Activated T-cell treated with anti-CD3 and anti-CD28 coated beads, Interleukin-2, amount 50 U/mL, for 48 hours (primary cell): ENCODE data around the gene CROCC2.

Source experiments
- DNase-seq, 2 experiments: peaks; one replicate each; pipeline ENCODE4 v3.0.0-alpha.2; 2020

The CROCC2 gene

DNA sequence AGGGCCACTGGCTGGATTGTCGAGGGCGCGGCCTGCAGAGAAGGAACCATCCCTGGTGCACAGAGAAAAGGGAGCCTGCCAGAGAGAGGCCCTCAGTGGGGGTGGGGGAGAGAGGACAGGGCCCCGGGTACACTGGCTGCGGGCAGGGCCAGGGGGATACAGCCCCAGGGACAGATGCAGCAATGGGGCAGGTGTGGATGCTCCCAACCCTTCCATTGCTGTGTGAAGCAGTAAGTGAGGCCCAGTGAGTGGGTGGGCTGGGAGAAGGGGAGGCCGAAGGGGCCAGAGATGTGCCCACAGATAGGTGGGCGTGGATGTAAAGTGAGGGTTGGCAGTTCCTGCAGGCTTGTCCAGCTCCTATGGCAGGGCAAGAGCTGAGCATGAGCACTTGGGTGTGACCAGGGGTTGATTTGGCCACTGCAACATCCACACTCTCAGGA lies 30.1 kb upstream of the CROCC2 start:
- DNase-seq = no peak

DNA sequence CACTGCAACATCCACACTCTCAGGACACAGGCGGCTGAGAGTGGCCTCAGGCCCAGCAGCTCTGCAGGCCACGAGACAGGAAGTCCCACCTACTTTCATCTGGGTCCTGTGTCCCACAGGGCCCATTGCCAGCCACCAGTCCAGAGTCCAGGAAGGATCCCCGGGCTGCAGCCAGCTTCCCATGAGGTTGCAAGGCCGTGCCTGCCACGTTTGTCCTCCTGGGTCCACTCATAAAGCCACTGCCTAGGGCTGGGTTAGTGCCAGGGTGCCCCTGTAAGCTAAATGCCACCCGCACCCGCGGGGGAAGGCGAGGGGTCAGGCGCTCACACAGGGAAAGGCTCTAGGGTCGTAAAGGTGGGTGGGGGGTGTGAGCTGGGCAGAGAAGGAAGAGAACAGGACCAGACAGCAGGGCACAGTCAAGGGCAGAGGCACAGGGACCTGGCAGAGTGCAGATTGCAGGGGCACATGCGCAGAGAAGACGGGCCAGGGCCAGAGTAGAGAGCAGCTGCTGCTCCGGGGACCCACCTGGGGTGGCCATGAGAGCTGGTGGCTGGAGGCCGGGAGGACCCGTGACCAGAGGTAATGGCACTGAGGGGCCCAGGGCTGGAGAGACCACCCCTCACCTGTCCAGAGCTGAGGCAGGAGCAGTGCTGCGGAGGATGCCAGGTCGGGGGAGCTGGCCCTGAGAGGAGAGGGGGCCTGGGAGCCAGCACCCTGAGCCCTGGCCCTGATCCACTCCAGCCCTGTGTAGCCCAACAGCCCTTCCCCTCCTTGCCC lies 29.5 kb upstream of the CROCC2 start:
- no peak for DNase-seq

DNA sequence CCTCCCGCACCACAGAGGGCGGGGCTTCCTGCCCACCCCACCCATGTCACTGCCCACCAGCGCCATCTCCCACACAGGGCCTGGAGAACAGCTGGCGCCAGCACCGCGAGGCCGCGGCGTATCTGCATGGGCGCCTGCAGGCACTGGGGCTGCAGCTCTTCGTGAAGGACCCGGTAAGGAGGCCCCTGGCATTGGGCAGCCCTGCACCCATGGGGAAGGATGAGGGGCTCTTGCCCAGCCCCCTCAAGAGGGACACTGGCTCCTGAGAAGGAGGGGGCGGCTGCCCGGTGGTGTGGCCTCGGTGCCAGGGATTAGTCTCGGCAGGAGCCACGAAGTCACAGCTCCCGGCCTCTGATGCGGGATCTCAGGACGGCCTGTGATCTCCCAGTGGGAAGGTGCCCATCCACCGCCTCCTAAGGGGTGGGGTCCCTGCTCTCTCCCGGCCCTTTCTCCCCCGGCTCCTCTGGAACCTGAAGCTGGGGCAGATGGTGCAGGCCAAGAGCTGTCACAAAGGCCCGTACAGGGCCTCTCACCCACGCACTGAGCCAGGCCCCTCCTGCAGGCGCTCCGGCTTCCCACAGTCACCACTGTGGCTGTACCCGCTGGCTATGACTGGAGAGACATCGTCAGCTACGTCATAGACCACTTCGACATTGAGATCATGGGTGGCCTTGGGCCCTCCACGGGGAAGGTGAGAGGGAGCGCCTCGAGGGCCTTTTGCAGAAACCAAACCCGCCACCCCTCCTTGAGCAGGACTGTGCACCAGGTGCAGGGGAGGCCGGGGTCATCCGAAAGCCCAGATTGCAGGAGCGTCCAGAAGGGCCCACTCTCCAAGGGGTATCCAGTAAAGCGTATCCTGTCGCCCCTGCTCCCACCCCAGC lies 28.4 kb upstream of the CROCC2 start:
- no peak for DNase-seq

DNA sequence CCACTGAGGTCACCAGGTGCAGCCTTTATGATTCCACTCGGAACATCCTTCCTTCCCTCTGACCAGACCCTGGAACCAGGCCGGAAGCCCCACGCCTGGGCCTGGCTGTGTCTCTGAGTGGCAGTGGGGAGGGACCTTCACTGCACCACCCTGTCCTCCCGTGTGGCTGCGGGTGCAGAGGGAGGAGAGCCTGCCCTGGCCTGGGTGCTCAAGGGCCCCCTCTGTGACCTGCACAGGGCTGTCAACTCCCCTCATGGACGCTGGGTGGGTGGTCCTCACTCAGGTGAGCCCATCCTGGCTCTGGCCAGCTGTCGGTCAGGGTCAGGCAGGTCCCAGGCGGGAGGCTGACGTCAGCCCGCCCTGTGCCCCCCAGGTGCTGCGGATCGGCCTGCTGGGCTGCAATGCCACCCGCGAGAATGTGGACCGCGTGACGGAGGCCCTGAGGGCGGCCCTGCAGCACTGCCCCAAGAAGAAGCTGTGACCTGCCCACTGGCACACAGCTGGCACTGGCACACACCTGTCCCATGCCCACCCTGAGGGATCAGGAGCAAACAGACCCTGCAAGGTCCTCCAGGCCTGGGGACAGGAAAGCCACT lies 27.7 kb upstream of the CROCC2 start:
- DNase-seq = no peak

DNA sequence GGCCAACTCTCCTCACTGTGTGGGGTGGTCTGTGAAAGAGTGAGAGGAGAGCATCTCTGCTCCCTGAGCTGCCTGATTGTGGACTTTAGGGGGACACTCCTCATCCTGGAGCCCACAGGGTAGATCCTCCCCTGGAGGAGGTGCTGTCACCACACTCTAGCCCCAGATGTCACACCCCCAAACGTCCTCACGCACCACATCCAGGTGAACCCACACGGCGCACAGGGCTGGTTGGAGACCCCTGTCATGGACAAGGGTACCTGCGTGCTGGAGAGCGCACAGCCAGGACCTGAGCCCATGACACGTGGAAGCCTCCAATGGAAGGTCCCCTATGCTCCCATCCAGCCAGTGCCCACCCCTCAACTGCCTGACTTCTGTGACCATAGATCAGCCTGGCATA lies 27.0 kb upstream of the CROCC2 start:
- DNase-seq = no peak

DNA sequence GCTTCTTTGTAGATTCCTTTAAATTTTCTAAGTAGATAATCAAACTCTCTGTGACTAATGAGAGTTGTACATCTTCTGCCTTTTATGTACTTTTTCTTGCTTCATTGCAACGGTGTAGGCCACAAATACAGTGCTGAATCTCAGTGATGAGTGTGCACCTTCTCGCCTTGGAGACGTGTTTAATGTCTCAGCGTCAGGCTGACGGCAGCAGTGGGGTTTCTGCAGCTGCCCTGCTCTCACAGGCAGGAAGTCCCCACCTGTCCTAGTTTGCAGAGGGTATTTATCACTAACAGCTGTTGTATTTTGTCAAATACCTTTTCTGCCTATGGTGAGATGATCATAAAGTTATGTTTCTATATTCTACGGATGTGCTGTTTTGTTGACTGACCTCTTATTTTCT lies 24.2 kb upstream of the CROCC2 start:
- DNase-seq = no peak

DNA sequence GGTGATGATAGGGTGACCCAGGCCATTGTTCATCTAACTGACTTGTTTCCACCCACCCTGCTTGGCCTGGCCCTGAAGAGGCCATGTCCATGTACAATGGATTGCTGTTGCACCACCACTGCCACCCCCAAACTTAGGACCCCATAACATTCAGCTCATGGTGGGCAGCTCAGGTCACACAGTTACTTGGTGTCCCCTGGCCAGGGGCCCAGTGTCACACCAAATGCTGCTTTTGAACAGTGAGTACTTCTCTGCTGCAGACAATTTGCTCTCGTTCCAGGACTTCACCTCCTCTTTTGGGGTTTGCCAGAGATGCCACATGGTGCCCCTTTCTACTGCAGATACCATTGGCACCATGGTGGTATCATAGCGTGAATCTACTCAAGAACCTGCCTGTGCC lies 21.9 kb upstream of the CROCC2 start:
- DNase-seq = no peak

DNA sequence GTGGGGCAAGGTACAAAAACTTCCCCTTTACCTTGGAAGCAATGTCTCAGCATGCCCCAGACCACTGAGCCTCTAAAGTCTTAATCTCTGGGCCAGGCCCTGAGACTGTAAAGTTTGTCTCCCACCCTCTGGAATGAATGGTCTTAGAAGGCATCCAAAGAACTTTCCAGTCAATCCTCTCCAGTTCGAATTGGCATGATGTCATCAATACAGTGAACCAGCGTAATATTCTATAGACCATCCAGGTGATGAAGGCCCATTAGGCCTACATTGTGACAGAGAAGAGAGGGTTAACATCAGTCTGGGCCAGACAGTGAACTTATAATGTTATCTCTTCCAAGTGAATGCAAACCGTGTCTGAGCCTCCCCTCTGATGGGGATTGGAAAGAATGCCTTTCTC lies 21.4 kb upstream of the CROCC2 start:
- no peak for DNase-seq

DNA sequence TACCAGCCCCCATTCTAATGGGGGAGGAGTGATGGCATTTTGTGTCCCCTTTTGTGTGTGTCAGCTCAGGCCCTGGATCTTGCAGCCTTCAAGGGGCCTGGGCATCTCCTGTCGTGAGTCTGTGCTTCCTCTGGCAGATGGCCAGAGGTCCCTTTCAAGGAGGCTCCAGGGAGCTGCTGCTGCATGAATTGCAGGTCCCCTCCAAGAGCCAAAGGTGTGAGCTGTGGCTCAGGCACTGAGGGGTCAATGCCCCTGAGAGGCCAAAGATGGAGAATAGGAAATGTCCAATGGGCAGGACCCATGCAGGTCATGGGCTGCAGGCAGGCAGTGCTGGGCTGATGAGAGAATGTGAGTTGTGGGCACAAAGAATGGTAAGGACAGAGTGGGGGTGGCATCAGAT lies 20.6 kb upstream of the CROCC2 start:
- DNase-seq = no peak

DNA sequence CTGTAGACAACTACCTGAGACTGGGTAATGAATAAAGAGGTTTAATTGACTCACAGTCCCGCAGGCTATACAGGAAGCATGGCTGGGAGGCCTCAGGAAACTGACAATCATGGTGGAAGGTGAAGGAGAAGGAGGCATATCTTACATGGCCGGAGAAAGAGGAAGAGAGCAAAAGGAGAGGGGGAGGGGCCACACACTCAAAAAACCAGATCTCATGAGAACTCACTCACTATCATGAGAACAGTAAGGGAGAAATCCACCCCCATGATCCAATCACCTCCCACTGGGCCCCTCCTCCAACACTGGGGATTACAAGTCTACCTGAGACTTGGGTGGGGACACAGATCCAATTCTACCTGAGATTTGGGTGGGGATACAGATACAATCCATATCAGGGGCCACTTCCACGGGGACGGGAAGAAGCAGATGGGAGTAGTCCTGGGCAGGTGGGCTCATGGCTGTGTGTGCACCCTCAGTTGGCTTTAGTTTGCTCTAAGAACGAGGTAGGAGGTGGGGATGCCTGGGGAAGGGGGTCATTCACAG lies 20.0 kb upstream of the CROCC2 start:
- no peak for DNase-seq

DNA sequence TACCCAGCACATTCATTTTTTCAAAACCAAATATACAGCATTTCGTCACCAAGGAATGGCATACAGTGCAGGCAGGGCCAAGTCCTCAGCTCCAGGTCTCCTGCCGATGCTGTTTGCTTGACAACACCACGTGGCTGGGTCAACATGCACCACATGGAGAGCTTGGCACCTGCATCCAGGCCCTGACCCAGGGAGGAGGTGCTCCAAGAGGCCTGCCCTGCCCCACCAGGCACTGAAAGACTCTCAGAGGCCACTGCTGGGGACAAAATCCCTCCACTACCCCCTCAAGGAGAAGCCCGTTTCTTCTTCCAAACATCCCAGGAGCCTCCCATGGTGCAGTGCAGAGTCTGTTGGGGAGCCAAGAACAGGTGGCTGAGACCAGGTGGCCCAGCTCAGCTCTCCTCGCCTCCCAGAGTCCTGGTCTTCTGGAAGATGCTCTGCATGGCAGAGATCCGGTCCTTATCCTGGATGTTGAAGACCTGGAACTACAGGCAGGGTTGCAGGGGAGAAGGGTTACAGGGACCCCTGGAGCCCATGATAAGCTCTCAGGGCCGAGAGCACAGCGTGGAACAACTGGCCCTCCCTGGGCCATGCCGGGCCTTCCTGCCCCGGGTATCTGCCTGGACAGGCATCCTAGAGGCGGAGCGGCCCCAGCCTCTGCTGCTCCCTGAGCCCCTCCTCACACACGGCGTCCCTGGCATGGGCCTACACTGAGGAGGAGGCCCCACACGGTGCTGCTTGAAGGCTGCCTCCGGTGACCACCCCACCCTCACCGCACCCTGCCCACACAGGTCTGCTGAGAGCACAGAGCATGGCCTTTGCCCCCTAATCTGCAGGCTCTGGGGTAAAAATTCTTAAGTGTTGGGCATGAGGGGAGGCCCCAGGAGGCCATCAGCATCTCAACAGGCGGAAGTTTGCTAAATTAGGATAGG lies 19.2 kb upstream of the CROCC2 start:
- no peak for DNase-seq

DNA sequence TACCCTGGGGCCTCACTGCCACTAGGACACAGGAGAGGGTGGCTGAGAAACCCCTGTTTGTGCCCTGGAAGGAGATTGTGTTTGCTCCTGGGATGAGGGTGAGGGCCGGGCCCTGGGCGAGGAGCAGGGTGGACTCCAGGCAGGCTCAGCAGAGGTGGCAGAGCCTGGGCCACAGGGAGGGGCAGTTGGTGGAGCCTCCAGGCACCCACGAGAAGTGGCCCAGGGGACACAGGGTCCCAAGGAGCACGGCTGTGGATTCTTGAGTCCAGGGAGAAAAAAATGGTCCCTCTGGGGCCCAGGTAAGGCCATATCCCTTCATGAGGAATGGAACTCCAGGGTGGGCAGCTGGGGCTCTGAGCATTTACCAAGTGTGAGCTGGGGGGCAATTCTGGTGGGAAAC lies 18.5 kb upstream of the CROCC2 start:
- DNase-seq = no peak

DNA sequence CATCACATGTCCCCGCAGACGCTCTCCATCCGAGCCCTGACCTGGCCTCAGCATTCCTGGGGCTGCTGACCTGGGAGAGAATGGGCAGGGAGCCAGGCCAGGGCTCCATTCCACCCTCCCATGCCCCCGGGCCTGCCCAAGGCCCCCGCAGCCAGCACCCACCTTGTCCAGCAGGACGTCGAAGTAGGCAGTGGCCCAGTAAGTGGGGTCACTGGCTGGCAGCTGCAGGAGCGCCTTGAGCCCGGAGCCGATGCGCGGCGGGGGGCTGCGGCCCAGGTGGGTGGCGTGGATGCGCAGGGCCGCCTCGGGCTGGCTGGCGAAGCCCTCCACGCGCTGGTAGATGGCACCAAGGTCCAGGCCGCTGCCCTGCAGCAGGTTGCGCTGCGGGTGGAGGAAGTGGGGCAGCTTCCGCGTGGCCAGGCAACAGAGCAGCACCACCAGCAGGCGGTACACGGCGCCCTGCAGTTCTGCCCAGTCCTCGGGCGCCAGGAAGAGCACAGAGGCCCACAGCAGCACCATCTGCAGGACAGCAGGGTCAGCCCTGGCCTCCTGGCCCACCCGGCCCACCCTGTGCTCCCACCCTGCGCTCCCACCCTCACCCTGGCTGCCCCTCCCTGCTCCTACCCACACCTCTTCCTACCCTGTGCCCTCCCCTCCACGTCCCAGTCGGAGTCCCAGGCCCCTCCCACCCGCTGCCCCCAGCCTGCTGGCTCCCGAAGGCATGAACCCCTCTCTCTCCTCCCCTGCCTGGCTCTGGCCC lies 17.8 kb upstream of the CROCC2 start:
- no peak for DNase-seq

DNA sequence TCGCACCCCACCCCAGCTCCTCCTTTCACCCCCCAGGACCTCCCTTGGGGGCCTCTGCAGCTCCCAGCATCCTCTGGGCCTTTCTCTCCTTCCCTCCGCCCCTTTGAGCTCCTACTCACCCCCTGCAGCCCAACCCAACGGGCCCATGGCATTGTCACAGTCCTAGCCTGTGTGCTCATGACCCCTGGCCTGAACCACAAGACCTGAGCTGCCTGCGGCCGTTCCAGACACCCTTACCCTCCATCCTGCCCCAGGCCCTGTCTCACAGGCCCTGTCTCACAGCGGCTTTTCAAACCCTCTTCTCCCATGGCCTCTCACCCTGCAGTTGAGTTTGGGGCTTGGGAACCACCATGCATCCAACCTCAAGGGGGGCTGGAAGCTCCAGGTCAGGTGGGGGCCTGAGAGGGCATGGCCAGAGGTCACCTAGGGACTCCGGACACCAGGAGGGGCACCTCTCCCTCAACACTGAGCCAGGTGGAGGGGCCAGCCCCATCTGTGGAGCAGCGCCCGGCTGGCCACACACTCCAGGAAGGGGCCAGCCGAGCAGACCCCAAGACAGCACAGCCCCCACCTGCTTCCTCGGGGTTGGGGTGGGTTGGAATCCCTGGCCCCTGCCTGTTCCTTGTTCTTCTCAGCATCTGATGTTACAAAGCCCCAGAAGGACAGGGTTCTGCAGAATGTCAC lies 17.1 kb upstream of the CROCC2 start:
- DNase-seq = no peak

DNA sequence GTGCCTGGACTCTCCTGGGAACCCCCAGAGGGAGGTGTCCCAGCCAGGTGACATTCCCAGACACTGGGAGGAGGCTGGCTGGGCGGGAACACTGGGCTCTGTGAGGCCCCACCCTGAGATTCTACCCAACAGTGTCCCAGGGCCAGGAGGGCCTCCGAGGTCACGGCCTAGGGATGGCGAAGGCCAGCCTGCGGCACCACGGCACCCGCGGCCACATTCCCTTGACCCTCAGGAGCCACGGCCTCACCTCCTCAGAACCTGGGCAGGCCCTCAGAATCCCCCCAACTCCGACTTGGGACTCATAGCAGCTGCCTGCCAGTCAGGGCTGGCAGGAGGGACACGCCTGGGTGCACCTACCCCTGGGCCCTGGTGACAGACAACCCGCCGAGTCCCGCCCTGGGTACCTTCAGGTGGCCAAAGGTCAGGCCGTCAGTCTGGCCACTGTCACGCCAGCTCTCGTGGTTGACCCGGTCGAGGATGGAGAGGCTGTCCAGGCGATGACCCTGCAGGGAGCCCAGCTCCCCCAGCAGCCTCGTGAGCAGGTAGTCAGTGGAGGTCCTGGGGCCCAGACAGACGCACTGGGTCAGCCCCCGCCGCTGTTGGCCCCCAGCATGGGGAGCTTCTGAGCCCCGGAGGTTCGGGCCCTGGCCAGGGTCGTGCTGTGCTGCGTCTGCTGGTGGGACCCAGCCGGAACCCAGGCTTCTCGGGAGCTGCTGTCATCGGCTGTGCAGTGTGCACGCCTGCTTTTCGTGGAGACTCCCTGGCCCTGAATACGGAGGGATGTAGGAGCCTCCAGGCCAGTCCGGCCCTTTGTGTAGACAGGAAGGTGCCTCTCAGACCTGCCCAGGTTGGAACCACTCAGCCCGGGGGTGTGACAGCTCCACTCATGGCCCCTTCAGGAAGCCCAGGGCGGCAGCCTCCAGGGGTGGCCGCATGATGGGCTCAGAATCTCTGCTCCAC lies 16.3 kb upstream of the CROCC2 start:
- no peak for DNase-seq

DNA sequence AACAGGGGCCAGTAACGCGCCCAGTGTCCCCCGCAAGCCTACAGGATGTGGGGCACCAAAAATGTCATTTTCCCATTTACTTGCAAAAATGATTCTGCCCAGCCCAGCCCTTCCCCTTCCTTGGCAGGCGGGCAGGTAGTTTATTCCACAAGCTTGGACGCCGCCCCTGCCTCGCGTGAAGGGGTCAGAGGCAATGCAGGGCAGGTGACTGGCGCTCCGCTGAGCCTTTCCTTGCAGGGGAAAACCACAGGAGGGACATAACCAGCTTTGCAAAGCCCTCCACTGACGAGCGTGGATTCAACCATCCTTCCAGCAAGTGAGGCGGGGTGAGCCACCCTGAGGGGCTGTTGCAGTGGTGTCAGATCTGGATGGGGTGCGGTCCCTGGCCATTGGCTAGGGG lies 15.4 kb upstream of the CROCC2 start:
- no peak for DNase-seq

DNA sequence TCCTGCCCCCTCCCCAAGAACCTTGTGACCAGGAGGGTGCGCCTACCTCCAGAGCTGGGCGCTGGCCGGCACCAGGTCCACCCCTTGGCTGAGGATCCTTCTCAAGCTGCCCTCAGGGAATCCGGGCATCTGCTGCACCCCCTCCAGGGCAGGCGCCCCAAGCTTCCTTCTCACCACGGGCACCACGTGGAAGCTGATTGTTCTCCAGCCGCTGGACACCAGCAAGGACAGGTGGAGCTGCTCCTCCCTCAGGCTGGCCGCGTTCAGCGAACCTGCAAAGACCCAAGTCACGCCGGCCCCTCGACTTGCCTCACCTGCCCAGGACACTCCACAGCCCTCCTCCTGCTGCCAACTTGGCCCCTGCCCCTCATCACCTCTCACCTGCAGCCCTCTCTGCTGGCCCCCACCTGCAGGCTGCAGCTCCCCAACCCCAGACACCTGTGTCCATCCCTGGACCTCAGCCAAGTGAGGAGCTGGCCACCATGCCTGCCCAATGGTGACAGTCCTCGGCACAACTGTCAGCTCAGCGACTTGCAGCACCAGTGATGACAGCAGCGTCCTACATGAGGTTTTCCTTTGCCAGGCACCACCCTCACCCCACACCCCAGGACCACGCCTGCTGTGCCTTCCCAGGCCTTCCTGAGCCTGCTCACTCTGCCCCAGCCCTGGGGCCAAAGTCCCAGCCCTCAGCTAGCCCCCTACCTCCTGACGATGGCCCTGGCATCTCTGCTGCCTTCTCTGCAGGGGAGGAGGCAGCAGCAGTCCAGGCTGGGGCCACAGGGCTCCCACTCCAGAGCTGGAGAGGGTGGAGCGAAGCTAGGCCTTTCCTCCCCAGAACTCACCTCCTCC lies 14.4 kb upstream of the CROCC2 start:
- no peak for DNase-seq

DNA sequence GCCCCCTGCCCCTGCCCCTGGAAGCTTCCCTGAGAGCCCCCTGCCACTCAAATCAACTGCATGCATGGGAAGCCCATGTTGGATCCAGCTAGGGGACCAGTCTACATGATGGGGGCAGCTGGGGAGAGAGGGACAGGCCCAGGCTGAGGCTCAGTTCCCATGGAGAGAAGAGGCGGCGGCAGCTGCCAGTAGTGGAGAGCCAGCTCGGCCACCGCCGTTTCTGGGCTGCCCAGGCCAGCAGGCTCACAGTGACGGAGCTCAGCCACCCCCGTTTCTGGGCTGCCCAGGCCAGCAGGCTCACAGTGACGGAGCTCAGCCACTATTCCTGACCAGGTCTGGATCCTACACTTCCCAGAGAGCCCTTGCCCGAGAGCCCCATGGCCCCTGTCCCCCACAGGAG lies 13.8 kb upstream of the CROCC2 start:
- no peak for DNase-seq

DNA sequence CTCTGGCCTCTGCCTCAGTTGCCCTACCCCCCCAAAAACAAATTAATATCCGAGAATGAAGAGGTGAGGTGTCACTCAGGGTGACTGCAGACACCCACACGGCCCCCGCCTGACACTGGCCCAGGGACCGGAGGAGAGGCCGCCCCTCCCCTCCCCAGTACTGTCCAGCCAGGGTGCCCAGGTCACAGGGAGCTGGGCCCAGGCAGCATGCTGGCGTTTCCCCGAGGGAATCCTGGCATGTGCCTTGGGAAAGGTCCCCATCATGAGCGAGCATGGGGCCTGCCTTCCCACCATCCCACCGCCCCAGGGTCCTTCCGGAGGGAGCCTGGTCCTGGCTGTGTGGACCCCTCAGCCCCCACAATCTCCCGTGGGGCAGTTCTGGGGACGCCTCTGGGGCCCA lies 13.2 kb upstream of the CROCC2 start:
- DNase-seq = no peak
